Measurements from ENCODE around the gene FYCO1.

GRCh38 chr3:45947361-45947760 lies 48.3 kb downstream of the FYCO1 start:
- TF ChIP-seq POLR2AphosphoS5 (IDR thresholded peaks at IDR 0.05; ENCODE audit: borderline replicate concordance, low read depth, low read length) (no peak), EZH2 (IDR thresholded peaks at IDR 0.05) (no peak)

All from SK-N-MC (cell line).